Measurements from ENCODE around the gene KRTAP5-4. TPM values are rescaled to one million over a fixed set of nuclear protein-coding genes. Genes with fewer than 3 reads are reported as not detected.
"Not testable (repeated sequence)": the region's sequence is repeated elsewhere in the genome, so short reads cannot be mapped to it uniquely, and the experiment has no call there.

The KRTAP5-4 gene
- total RNA-seq, 3 donors from 2014 or later = not detected

DNA sequence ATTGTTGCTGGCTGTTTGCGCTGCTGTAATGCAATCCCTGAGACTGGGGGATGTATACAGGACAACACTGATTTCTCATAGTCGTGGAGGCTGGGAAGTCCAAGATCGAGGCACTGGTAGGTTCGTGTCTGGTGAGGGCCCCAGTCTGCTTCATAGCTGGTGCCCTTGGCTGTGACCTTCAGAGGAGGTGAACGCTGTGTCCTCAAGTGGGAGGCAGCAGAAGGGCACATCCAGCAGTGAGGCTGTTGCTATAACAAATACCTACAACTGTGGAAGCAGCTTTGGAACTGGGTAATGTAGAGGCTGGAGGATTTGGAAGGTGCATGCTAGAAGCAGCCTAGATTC is 29.0 kb upstream of the KRTAP5-4 start:
- H3K36me3 ChIP-seq (ENCODE audit: low read depth) = no peaks in the 10 kb centered on the region
- TF ChIP-seq, protein P1, sequence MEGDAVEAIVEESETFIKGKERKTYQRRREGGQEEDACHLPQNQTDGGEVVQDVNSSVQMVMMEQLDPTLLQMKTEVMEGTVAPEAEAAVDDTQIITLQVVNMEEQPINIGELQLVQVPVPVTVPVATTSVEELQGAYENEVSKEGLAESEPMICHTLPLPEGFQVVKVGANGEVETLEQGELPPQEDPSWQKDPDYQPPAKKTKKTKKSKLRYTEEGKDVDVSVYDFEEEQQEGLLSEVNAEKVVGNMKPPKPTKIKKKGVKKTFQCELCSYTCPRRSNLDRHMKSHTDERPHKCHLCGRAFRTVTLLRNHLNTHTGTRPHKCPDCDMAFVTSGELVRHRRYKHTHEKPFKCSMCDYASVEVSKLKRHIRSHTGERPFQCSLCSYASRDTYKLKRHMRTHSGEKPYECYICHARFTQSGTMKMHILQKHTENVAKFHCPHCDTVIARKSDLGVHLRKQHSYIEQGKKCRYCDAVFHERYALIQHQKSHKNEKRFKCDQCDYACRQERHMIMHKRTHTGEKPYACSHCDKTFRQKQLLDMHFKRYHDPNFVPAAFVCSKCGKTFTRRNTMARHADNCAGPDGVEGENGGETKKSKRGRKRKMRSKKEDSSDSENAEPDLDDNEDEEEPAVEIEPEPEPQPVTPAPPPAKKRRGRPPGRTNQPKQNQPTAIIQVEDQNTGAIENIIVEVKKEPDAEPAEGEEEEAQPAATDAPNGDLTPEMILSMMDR (IDR thresholded peaks at IDR 0.05) = no peak
- no peaks in the 10 kb centered on the region for H3K4me1 ChIP-seq (ENCODE audit: low read depth)
- H3K4me3 ChIP-seq = no peak overlapping the region
- no peaks in the 10 kb centered on the region for H3K9me3 ChIP-seq
- ATAC-seq (no peak), DNase-seq (no peak)
- intact Hi-C loops (cut with DNase I, micrococcal nuclease) = loop anchor here in 1 of 2 donors (5.0 kb wide), 1 partner anchor 181 kb away; the partner anchor contains the start of gene SYT8

DNA sequence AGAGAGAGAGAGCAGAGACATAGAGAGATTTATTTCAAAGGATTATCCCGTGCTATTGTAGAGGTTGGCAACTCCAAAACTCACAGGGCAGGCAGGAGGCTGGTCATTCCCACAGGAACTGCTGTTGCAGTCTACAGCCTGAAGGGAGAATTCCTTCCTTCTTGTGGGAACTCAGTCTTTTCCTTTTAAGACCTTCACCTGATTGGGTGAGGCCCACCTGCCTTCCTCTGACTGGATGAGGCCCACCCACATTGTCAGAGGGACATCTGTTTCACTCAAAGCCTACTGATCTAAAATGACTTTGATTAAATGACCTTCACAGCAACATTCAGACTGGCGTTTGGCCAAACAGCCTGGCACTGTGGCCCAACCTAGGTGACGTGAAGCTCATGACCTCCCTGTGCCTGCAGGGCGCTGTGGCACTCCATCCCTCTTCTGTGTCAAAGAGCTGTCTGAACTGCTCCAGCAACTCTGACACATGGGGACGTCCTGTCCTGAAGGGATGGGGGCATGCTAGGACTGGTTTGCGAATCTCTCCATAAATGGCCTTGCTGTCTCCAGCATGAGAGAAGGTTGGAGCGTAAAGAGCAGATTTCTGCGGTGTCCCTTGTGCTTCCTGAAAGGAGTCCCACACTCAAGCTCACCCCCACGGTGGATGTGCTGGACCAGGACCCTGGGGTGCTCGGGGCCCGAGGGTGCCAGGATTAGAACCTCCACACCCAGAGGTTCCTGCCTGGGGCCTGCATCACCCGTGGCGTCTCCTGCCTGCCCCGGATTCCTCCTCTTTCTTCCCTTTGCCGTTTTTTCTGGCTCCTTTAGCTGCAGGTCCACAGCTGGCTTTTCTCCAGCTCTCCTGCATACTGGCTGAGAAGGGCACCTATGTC is 28.3 kb upstream of the KRTAP5-4 start:
- H3K4me3 ChIP-seq = no peak overlapping the region
- DNase-seq (peak in 2 of 3 donors; percentile 4 to 29), ATAC-seq (no peak)
- H3K36me3 ChIP-seq (ENCODE audit: low read depth) = no peaks in the 10 kb centered on the region
- H3K9me3 ChIP-seq = no peaks in the 10 kb centered on the region
- no peaks in the 10 kb centered on the region for H3K4me1 ChIP-seq (ENCODE audit: low read depth)
- intact Hi-C loops (cut with DNase I, micrococcal nuclease) = loop anchor here in 1 of 2 donors (5.0 kb wide), 1 partner anchor 182 kb away; the partner anchor contains the start of gene SYT8
- TF ChIP-seq, protein P1 (IDR thresholded peaks at IDR 0.05) = no peak

DNA sequence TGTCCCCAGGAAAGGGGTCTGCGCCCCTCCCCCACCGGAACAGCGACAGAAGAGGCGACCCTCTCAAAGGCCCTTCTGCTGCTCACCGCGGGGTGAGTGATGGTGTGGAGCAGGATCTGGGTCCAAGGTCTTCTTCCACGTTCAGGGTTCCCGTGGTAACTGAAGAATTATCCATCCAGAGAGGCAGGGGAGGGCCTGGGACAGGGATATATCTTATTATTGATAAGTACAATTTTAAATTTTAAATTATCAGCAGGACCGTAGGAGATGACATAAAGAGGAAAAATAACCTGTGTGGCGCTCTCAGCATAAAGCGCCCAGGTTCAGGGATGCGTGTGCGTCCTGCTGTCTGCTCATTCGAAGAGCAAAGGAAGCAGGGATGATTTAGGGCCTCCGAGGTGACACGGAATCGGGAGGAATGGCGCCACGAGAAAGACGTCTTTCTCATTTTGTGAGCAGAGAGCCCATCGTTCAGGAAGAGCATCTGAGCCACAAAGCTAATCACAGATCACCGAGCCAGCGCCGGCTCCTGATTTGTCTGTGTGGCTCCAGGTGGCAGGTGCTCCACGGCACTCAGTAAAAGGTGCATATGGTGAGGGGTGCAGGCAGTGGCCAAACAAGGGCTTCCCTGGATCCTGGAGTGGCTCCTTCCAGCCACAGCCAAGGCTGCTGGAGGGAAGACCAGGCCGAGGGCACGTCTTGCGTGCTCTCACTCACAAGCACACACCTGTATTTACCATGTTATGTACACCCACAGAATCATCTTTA is 26.9 kb upstream of the KRTAP5-4 start:
- Histone ChIP-seq H3K36me3 (ENCODE audit: low read depth) (no peaks in the 10 kb centered on the region), H3K4me1 (ENCODE audit: low read depth) (no peaks in the 10 kb centered on the region), H3K9me3 (no peaks in the 10 kb centered on the region), H3K4me3 (no peak overlapping the region)
- TF ChIP-seq, protein P1 (IDR thresholded peaks at IDR 0.05) = no peak
- intact Hi-C loops (cut with DNase I, micrococcal nuclease) = no loop called here
- DNase-seq (no peak), ATAC-seq (no peak)

- no peaks in the 10 kb centered on the region for H3K4me1 ChIP-seq (ENCODE audit: low read depth)
- no peaks in the 10 kb centered on the region for H3K36me3 ChIP-seq (ENCODE audit: low read depth)
- DNase-seq (peak in 1 of 3 donors; percentile 6), ATAC-seq (no peak)
- intact Hi-C loops (cut with DNase I, micrococcal nuclease) = no loop called here
- no peak overlapping the region for H3K4me3 ChIP-seq
- TF ChIP-seq, protein P1 (IDR thresholded peaks at IDR 0.05) = no peak
- H3K9me3 ChIP-seq = no peaks in the 10 kb centered on the region
Measured at GRCh38 chr11:1647901-1648652, 26.1 kb upstream of the KRTAP5-4 start.

DNA sequence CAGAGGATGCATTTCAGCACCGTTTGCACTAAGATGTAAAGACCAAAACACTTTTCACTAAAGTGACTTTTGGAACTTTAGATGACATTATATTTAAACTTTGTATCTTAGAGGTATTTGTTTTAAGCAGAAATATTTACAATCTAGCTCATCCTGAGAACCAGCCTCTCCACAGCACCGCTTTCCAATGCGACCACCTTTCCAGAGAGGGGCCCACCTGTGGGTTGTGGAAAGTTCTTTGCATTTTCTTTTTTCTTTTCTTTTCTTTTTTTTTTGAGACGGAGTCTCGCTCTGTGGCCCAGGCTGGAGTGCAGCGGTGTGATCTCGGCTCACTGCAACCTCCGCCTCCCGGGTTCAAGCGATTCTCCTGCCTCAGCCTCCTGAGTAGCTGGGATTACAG is 24.6 kb upstream of the KRTAP5-4 start:
- H3K36me3 ChIP-seq (ENCODE audit: low read depth); DNase-seq: not testable (repeated sequence)

More for the DNA sequence above, 24.6 kb upstream of the KRTAP5-4 start:
- H3K4me1 ChIP-seq (ENCODE audit: low read depth); H3K4me3 ChIP-seq; H3K9me3 ChIP-seq; ATAC-seq; intact Hi-C loops (cut with DNase I, micrococcal nuclease): not testable (repeated sequence)
